Fibroblast of pulmonary artery (primary cell): Measurements from ENCODE around the gene NKD1.
A peak's percentile ranks its signal among the peaks of the same experiment; 100 is the strongest.

Source experiments
- DNase-seq: peaks from one replicate; pipeline ENCODE4 v3.0.0-alpha.2; 2010; ENCODE audit warnings: low read depth
- H3K4me3 ChIP-seq: replicated peaks from 2 replicates; pipeline ENCODE4 v1.5.1; 2011; ENCODE audit warnings: low read depth, mild to moderate bottlenecking, control low read depth, low read length, moderate library complexity
- TF ChIP-seq, protein P1 (sequence below): IDR thresholded peaks from 2 replicates; pipeline ENCODE4 v1.5.1; 2011; ENCODE audit warnings: mild to moderate bottlenecking, control low read depth, low read length, inconsistent platforms; ENCODE audit errors: missing control alignments

NKD1 gene

DNA sequence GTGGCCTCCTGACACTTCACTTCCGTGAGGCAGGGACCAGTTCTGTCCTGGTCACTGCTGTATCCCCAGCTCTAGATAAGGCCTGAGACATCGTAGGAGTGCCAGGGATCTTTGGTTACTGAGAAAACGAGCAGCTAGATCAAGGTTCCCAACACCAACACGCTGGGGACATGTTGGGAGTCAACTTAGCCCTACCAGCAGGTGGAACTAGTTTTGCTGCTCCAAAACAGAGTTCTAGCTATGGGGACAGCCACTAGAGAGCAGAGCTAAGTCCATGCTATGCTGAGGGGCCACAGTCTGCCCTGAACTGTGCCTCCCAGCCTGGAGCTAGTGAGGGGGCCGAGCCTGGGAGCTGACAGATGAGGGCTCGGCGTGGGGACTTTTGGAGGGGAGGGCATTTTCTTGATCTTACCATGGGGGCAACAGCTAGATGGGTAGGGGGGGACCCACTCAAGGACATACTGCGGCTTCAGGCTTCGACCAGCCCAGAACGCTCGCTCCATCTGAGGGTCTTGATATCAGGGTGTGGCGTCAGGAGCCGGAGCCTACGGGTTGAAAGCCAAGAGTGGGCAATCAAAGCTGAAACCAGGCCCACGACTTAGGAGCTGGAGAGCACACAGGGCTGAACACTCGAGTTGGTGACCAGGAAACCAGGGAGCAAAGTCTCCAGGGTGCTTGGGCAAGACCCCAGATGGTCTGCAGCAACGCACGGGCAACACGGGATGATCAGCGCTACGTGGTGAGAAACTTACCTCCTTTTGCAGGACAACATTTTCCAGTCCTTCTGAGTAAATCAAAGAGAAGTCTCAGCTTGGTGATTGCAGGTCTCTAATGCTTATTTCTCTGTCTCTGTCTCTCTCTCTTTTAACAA is 119.5 kb downstream of the NKD1 start:
- TF ChIP-seq, protein P1, sequence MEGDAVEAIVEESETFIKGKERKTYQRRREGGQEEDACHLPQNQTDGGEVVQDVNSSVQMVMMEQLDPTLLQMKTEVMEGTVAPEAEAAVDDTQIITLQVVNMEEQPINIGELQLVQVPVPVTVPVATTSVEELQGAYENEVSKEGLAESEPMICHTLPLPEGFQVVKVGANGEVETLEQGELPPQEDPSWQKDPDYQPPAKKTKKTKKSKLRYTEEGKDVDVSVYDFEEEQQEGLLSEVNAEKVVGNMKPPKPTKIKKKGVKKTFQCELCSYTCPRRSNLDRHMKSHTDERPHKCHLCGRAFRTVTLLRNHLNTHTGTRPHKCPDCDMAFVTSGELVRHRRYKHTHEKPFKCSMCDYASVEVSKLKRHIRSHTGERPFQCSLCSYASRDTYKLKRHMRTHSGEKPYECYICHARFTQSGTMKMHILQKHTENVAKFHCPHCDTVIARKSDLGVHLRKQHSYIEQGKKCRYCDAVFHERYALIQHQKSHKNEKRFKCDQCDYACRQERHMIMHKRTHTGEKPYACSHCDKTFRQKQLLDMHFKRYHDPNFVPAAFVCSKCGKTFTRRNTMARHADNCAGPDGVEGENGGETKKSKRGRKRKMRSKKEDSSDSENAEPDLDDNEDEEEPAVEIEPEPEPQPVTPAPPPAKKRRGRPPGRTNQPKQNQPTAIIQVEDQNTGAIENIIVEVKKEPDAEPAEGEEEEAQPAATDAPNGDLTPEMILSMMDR, result no peak
- no peak for DNase-seq
- H3K4me3 ChIP-seq, result no peak overlapping the region

DNA sequence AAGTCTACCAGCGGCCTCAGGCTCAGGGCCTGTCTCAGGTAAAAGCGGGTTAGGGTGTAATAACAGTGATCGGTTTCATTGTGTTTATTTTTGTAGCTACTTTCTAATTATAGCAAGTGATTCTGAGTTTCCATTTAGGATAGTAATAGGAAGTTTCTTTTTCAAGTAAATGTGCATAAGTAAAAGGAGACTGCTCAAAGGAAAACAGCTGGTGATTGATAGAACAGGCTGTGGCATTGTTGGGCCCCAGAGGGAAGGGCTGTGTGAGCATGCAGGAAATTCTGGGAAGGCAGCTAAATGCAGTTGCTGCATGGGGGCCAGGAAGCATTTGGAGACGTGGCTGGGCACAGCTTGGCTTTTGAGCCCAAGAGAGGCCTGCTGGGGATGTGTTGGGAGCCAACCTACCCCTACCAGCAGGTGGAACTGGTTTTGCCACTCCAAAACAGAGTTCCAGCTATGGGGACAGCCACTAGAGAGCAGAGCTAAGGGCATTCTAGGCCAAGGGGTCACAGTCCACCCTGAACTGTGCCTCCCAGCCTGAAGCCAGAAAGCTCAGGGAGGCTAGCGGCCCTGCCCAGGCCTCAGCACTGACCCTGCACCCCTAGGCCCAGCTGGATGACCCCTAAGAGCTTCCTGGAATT is 120.3 kb downstream of the NKD1 start:
- TF ChIP-seq, protein P1, result no peak
- no peak for DNase-seq
- no peak overlapping the region for H3K4me3 ChIP-seq

DNA sequence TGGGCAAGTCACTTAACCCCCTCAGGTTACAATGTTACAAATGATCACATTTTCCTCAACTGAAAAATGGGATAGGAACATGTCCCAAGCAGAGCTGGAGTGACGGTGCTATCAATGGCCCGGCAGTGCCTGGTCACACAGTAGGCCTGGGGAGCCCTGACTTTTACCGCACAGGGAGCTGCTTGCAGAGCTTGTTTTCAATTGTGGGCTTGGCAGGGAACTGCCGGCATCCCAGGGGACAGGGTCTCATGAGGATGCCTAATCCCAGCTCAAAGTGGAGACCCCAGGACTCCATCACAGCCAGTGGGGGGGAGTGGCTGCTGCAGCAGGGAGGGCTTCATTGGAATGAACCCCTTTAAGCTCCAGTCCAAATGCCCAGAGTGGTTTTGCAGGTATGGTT is 121.5 kb downstream of the NKD1 start:
- H3K4me3 ChIP-seq, result no peak overlapping the region
- TF ChIP-seq, protein P1, result no peak
- no peak for DNase-seq

DNA sequence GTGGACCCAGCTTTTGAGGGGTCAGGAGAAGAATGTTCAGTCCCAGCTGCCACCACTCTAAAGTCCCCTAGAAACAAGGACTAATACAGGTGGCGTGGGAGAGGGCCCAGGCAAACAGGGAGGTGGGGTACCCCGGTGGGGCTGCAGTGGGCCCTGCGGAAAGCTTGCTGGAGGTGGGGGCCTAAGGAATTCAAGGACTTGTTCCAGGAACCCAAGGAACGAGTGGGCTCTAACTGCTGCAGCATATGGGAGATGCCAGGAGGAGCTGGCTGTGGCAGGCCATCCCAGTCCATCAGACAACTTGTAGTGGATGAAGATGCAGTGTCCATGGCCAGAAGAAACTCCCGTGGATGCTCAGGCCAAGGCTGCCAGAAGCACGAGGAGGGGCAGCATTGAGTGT is 122.3 kb downstream of the NKD1 start:
- DNase-seq, result no peak
- TF ChIP-seq, protein P1, result no peak
- no peak overlapping the region for H3K4me3 ChIP-seq

DNA sequence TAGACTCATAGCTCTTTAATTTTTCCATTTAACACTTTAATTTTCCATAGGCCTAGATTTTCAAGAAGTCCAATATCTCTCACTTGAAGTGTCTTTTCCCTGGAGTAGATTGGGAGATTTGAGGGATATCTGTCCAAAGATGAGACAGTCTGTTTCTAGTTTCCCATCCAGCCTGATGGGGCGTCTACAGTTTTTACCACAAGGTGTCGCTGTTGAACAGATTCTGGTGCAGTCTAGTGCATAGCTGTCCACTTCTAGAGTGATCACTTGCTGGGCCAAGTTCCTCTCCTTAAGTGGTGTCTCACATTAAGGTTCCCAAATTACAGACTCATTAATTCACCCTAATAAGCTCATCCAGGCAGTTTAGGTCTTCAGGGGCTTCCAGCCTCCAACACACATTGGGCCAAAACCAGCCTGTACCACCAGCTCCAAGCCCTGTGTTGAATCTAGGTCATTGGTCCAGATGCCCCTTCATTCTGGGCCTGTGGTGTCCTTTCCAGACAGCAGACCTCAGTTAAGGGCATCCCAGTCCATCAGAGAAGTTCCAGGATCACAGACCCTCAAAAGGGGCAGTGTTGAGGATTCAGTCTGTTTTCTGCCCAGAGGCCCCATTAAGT is 123.6 kb downstream of the NKD1 start:
- peak; percentile 37 for DNase-seq
- no peak overlapping the region for H3K4me3 ChIP-seq
- TF ChIP-seq, protein P1, result peak; percentile 54

DNA sequence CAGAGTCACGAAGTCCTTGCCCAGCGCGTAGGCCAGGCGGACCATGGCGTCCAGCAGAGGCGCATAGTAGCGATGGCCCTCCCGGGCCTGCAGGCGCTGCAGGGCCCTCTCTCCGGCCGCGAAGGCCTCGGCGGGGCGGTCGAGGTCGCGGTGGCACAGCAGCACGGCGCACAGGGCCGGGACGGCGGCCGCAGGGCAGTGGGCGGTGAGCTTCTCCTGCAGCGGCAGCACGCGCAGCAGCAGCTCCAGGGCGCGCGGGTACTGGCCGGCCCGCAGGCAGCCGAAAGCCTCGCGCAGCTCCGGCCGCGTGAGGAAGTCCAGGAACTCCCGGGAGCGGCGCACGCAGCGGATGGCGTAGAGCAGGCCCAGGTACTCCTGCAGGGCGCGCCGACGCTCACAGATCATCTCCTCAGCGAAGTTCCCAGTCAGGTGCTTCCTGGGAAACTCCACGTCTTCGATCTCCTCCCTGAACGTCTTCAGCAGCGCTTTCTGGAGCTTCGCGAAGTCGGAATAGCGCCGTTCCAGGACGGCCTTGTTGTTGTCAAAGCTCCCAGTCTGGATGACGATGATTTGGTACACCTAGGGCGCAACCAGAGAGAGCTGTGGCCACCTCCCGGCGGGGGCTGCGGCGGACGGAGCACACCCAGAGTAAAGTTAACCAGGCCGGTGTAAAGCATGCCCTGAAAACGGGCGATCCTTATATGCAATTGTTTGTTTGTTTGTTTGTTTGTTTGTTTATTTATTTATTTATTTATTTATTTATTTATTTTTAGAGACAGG is 125.5 kb downstream of the NKD1 start:
- H3K4me3 ChIP-seq, result no peak overlapping the region
- DNase-seq, result no peak
- TF ChIP-seq, protein P1, result no peak
